ENCODE results near the gene FOXK2.
A peak's percentile ranks its signal among the peaks of the same experiment; 100 is the strongest.

Gene FOXK2

DNA sequence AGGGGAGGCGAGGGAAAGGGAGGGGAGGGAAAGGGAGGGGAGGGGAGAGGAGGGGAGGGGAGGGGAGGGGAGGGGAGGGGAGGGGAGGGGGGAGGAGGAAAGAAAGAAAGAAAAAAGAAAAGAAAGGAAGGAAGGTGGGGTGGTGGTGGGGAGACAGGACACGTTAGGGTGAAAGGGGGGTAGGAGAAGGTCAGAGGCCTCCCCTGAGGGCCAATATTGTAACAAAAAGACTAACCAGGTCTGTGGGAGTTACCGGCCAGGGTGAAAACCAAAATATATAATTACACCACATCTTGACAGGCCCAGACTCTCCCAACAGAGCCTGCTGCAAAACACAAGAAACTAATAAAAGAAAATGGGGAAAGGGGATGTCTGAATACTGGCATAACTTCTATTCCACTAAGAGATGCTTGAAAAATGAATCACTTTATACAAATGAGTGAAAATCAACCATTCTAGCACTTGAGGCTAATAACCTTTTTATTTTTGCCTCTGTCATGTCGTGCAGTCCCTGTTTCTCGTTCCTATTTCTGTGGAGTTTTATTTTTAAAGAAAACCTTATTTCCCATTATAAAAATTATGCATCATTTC is 118.7 kb downstream of the FOXK2 start:
- no peak for DNase-seq

DNA sequence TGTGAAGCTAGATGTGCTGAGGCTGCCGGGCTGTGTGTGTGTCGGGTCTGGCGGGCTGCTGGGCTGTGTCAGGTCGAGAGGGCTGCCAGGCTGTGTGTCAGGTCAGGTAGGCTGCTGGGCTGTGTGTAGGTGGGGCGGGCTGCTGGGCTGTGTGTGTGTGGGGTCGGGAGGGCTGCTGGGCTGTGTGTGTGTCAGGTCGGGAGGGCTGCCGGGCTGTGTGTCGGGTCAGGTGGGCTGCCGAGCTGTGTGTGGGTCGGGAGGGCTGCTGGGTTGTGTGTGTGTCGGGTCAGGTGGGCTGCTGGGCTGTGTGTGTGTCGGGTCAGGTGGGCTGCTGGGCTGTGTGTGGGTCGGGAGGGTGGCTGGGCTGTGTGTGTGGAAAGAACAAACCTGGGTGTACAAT is 120.1 kb downstream of the FOXK2 start:
- no peak for DNase-seq

DNA sequence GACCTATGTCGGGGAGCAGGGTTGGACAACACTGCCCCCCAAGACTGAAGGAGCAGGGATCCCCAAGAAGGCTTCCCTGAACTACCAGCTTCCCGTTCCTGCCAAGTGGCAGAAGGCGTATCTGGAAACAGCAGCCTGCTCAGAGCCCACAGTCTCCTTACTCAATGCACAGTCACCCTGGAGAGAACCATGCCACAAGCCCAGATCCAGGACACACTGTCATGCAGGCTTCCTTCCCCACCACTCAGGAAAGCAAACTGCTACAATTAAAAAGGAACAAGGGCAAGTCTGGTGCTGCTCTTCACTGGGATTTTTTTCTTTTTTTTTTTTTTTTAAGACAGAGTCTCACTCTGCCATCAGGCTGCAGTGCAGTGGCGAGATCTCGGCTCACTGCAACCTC is 120.5 kb downstream of the FOXK2 start:
- DNase-seq, result no peak

DNA sequence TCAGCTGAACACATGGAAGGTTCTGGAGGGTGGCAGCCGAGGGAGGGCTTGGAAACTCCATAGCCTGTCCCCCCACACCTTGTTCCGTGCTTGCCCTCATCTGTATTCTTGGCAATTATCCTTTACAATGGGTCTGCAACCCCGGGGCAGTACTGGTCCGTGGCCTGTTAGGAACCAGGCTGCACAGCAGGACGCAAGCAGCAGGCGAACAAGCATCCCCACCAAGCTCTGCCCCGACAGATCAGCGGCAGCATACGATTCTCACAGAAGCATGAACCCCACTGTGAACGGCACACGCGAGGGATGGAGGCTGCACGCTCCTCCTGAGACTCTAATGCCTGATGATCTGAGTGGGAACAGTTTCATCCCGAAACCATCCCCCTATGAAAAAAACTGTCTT is 122.5 kb downstream of the FOXK2 start:
- no peak for DNase-seq

DNA sequence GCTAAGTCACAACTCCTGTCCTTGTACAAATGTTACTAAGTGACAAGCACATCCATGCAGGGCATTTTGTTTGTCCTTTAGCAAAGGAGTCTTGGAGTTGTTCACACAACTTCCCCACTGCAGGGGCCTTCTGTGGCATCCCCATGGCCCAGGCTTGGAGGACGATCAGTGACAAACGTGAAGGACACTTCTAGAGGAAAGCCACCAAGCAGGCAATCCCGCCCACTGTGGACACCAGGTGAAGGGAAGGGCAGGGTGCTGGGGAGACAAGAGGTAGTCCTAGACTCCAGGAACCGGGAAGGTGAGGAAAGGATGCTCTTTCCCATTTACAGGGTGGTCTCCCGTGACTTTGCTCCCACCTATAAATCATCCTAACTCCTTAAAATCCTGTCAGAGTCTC is 124.6 kb downstream of the FOXK2 start:
- no peak for DNase-seq

DNA sequence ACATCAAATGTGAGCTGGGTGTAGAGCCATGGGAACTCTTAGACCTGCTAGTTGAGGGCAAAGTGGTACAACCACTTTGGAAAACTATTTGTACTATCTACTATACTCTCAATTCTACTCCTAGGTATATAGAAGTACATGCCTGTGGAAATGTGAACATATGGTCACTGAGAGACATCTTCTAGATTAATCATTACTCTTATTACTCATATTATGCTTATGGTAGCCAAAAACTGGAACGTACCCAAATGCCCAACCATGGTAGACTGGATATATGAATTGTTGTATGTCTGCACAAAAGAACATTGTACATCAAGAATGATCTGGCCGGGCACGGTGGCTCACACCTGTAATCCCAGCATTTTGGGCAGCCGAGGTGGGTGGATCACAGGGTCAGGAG is 126.0 kb downstream of the FOXK2 start:
- DNase-seq, result no peak

DNA sequence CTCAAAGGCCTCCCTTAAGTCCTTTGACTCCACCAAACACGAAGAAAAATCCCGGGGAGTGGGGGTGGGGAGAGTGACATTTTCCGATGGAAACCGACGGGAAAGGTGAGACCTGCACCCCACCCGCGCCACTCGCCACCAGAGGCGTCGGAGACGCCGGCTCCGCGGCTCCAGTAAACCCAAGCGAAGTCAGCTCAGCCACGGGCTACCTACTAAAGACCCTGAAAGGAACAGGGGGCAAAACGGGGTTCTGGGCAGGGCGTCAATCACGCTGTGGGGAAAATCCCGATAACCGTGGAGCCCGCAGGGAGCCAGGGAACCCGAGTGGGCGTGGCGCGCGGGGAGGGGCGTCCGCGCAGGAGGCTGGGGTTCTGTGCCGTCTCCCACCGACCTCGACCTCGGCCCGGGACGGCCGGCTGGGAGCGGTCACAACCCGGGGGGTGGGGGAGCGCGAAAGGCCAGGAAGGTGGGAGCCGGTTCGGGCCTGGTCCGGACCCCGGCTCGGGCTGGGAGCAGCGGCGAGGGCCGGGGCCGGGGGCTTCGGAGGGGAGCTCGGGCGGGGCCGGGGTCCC is 128.1 kb downstream of the FOXK2 start:
- peak in 3 of 51 donors; percentile 41 to 58 (median 48) for DNase-seq

DNA sequence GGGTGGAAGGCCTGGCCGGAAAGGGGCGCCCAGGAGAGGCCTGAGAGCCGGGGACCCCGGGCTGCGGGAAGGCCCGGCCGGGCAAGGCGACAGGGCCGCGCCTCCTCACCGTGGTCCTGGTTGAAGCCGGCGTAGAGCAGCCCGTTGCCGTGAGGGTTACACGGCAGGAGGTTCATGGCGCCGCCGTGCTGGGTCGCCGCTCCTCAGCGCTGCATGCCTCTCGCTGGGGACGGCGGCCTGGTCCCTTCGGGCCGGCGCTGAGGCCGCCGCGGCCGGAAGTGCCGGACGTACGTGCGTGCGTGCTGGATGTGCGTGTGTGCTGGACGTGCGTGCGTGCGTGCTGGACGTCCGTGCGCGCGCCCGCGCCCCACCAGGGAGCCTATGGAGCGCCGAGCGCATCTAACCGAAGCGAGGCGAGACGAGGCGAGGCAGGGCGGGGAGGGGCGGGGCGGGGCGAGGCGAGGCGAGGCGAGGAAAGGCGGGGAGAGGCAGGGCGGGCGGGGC is 128.7 kb downstream of the FOXK2 start, which contains the start of gene WDR45B:
Gene WDR45B, minus strand, starts transcription at position 280 of the 504 bp plus-strand sequence. Its CDS starts 104 bp downstream, at position 176.
- peak; percentile 26 to 97 (median 91) for DNase-seq

DNA sequence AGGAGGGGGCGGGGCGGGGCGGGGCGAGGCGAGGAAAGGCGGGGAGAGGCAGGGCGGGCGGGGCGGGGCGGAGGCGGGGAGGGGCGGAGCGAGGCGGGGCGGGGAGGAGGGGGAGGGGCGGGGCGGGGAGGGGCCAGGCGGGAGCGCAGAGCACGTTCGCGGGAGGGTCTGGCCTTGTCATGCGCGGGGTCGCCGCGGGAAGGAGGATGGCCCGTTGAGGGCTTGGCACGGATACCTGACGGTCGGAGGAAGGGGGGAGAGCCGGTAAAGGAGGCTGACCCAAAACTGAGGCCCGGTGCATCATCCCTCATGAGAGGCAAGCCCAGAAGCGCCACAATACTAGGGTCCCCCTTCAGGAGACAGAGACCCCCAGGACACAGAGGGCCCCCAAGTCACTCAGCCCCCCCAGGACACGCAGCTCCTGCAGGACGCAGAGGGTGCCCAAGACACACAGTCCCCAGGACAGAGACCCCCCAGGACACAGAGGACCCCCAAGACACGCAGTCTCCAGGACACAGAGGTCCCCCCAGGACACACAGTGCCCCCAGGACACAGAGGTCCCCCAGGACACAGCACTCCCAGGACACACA is 129.3 kb downstream of the FOXK2 start:
- DNase-seq, result peak in 19 of 51 donors; percentile 33 to 84 (median 66)

DNA sequence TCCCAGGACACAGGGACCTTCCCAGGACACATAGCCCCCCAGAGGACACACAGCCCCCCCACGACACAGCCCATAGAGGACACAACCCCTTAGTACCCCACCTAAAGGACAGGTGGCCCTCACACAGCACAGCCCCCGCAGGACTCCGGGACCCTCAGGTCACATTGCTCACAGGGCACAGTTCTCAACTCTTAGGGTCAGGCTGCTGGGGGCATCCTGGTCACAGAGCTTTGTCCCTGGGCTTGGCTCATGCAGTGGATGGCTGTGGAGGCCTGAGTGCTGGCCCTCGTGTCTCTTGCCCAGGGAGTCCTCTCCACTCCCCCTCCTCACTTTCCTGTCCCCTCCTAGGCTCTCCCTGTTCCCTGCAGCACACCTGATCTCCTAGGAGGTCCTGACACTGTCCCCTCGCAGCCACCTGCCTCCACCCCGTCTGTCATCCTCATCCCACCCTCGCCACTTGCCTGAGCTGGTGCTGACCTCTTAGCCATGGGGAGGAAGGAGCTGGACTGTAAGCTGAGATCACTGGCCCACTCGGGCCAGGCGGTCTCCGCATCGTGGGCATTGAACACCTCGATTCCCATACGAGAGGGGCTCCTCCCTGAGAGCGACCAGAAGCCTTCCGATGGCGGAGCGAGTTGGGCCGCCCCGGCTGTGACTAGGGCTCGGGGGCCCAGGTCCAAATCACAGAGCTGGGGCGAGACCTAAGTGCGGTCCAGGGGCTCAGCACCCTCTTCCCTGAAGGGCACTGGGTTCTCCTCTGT is 130.1 kb downstream of the FOXK2 start:
- no peak for DNase-seq

DNA sequence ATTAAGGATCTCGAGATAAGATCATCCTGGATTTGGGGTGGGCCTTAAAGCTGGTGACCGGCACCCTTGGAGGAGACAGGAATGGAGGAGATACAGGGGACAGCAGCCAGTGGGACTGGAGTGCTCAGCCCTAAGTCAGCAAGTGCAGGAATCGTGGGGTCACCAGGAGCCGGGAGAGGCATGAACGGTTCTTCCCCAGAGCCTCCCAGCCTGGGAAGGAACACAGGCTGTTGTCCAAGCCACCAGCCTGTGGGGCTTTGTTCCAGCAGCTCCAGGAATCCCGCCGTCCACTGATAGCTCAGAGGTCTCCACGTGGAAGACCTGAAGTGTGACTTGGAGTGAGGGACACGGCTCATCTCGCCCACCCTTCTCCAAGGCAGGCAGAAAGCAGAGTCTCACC is 131.2 kb downstream of the FOXK2 start:
- no peak for DNase-seq

DNA sequence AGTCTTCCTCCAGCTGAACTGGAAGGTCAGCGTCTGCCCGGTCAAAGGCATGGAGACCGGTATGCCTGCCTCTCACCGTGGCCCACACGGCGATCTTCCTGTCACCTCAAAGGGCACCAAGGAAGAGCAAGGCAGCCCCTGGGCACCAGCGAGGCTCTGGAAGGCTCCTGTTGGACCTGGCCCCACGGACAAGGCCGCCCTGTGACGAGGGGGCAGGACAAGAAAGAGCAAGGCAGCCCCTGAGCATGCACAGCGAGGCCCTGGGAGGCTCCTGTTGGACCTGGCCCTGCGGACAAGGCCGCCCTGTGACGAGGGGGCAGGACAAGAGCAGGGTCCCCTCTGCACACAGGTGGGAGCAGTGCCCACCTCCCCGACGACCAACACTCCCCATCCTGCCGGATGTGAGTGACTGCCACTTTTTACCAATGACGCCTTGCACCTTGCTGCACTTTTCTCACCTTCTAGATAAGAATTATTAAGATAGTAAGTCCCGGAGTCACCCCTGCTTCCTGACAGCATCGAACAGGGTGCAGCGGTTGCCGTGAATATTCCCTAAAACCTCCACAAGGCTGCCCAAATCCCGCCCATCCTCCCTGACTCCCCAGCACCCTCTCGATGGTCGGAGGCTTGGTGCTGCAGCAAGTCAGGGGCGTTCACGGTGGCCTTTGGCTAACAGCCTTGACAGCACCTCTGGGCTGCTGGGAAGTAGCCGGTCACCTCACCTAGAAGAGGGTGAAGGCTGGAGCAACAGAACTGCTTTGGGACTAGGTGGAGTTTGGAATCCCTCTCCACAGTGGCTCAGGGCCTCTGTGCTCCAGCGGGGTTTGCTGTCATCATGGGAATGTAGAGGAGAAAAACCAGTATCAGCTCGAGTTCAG is 134.4 kb downstream of the FOXK2 start:
- DNase-seq, result no peak
